SK-N-MC (cell line): ENCODE results near the gene ARID4B.

Experiments
- EZH2 ChIP-seq: fragments of 200-600 bp; sonication (generic); IDR thresholded peaks from one replicate; pipeline ENCODE4 v1.6.1; 2017; ENCODE audit warnings: antibody characterized with exemption
- FOXP2 ChIP-seq: optimal IDR thresholded peaks from 2 replicates; pipeline ENCODE3; 2011; ENCODE audit warnings: mild to moderate bottlenecking, moderate library complexity; ENCODE audit not compliant: insufficient read depth; ENCODE audit errors: extremely low read length, control extremely low read depth
- POLR2AphosphoS5 ChIP-seq: IDR thresholded peaks from 2 replicates; pipeline ENCODE4 v1.6.1; 2012; ENCODE audit warnings: mild to moderate bottlenecking, low read depth, low read length, borderline replicate concordance

DNA sequence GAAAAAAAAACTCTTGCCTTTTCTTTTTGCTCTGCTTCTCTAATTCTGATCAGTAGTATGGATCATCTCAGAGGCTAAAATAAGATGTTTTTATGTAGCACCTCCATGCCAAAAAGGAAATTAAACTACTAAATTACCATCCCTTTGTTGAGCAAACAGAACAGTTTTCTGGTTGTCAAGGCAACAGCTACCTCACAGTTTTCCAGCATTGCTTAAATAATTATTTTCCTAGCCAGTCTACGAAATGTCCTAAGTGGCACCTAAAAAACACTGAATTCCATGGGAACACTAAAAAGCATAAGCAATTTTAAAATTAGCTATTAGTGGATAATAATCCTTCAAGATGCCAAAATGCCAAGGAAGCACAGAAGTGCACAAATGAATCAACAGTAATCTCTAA is 61.7 kb downstream of the ARID4B start:
- TF ChIP-seq POLR2AphosphoS5 (no peak), EZH2 (no peak), FOXP2 (no peak)
